ENCODE measurements around the gene KIF18B.

GRCh38 chr17:44903012-44903685 is 44.4 kb downstream of the KIF18B start:
- TF ChIP-seq, protein P1, sequence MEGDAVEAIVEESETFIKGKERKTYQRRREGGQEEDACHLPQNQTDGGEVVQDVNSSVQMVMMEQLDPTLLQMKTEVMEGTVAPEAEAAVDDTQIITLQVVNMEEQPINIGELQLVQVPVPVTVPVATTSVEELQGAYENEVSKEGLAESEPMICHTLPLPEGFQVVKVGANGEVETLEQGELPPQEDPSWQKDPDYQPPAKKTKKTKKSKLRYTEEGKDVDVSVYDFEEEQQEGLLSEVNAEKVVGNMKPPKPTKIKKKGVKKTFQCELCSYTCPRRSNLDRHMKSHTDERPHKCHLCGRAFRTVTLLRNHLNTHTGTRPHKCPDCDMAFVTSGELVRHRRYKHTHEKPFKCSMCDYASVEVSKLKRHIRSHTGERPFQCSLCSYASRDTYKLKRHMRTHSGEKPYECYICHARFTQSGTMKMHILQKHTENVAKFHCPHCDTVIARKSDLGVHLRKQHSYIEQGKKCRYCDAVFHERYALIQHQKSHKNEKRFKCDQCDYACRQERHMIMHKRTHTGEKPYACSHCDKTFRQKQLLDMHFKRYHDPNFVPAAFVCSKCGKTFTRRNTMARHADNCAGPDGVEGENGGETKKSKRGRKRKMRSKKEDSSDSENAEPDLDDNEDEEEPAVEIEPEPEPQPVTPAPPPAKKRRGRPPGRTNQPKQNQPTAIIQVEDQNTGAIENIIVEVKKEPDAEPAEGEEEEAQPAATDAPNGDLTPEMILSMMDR (IDR thresholded peaks at IDR 0.05): no peak
- no peak for TF ChIP-seq POLR2AphosphoS5 (IDR thresholded peaks at IDR 0.05)
